OCI-LY7 (cell line): ENCODE measurements around the gene PRSS16. TPM values are rescaled to one million over a fixed set of nuclear protein-coding genes. Genes with fewer than 3 reads are reported as not detected.

Source experiments
- BruUV-seq: library from RNA; stranded (reverse); fragments of 400-500 nt; replicated peaks from 2 replicates; lab custom pipeline; 2021; lab: Mats Ljungman, UMichigan
- CTCF ChIA-PET: fragments of 300-600 bp; sonication (Branson Sonifier 250); formaldehyde crosslinking; loops from one replicate; lab custom pipeline; 2022; ENCODE audit warnings: antibody characterized with exemption; ENCODE audit not compliant: unreplicated experiment; lab: Charles Lee
- POLR2A ChIA-PET: fragments of 300-600 bp; sonication (Branson Sonifier 250); formaldehyde crosslinking; loops from one replicate; lab custom pipeline; 2022; ENCODE audit warnings: antibody characterized with exemption; lab: Charles Lee
- DNase-seq: peaks from one replicate; pipeline ENCODE4 v3.0.0-alpha.2; 2015; ENCODE audit warnings: low spot score
- H2AFZ ChIP-seq: fragments of 200-600 bp; sonication (generic), shearing (Covaris generic); 2 replicates; pipeline ENCODE4 v1.6.1; 2014; ENCODE audit warnings: mild to moderate bottlenecking, antibody characterized with exemption, low read length, moderate library complexity
- H3K27ac ChIP-seq: fragments of 200-600 bp; sonication (generic); 2 replicates; pipeline ENCODE4 v1.5.1; 2014; ENCODE audit warnings: mixed run types, low read depth, mild to moderate bottlenecking, moderate library complexity, low read length, inconsistent platforms; ENCODE audit not compliant: poor library complexity, severe bottlenecking
- H3K36me3 ChIP-seq: fragments of 200-600 bp; sonication (generic); 2 replicates; pipeline ENCODE4 v1.6.1; 2014; ENCODE audit warnings: mild to moderate bottlenecking, antibody characterized with exemption, low read length, moderate library complexity, mixed read lengths; ENCODE audit not compliant: insufficient read depth
- H3K4me1 ChIP-seq: fragments of 200-600 bp; sonication (generic); 2 replicates; pipeline ENCODE4 v1.5.1; 2014; ENCODE audit warnings: mild to moderate bottlenecking, low read length; ENCODE audit not compliant: insufficient read depth, poor library complexity, severe bottlenecking
- H3K4me2 ChIP-seq: fragments of 200-600 bp; sonication (generic); 2 replicates; pipeline ENCODE4 v1.6.1; 2014; ENCODE audit warnings: mild to moderate bottlenecking, low read length
- H3K4me3 ChIP-seq: fragments of 200-600 bp; sonication (generic); 2 replicates; pipeline ENCODE4 v1.5.1; 2014; ENCODE audit warnings: mild to moderate bottlenecking, low read depth, low read length; ENCODE audit not compliant: poor library complexity, severe bottlenecking
- H3K79me2 ChIP-seq: fragments of 200-600 bp; sonication (generic); 2 replicates; pipeline ENCODE4 v1.6.1; 2016; ENCODE audit warnings: low read depth, mild to moderate bottlenecking, low read length, moderate library complexity, mixed read lengths; ENCODE audit not compliant: insufficient read depth
- H3K9me2 ChIP-seq: fragments of 200-600 bp; sonication (generic); 2 replicates; pipeline ENCODE4 v1.6.1; 2016; ENCODE audit warnings: mild to moderate bottlenecking, low read length, mixed read lengths; ENCODE audit not compliant: insufficient read depth
- H3K9me3 ChIP-seq: fragments of 200-600 bp; sonication (generic); 2 replicates; pipeline ENCODE4 v1.6.1; 2014; ENCODE audit warnings: mild to moderate bottlenecking, mixed run types, low read length, mixed read lengths
- H4K20me1 ChIP-seq: fragments of 200-600 bp; sonication (generic); 2 replicates; pipeline ENCODE4 v1.6.1; 2014; ENCODE audit warnings: mild to moderate bottlenecking, antibody characterized with exemption, low read length, moderate library complexity, mixed read lengths; ENCODE audit not compliant: insufficient read depth
- CTCF ChIP-seq: fragments of 200-600 bp; sonication (generic); conservative IDR thresholded peaks from 2 replicates; pipeline ENCODE4 v1.5.1; 2014; ENCODE audit warnings: mild to moderate bottlenecking, antibody characterized with exemption, low read length, moderate library complexity, mixed read lengths
- EZH2phosphoT487 ChIP-seq: fragments of 200-600 bp; sonication (generic); IDR thresholded peaks from 2 replicates; pipeline ENCODE4 v1.6.1; 2018; ENCODE audit warnings: low read depth, borderline replicate concordance, mild to moderate bottlenecking, mixed run types, antibody characterized with exemption, low read length, moderate library complexity, mixed read lengths
- intact Hi-C: fragments of 100-400 bp; cut with micrococcal nuclease; formaldehyde crosslinking; loops from one replicate; pipeline ENCODE4 v1.10.0; 2022; ENCODE audit not compliant: unreplicated experiment
- total RNA-seq, 2 experiments: library from RNA; depleted of rRNA in 1 of 2; stranded (reverse); fragments of >200 nt in 1 of 2; shearing (Covaris generic) in 1 of 2; gene quantifications; 2 replicates each; pipeline ENCODE4 v1.2.3, GENCODE V29; 2014 to 2022

The PRSS16 gene
- total RNA-seq, 2 experiments from 2014 or later = 4.6 to 12.0 TPM

GRCh38 chr6:27303613-27304272, 56.2 kb downstream of the PRSS16 start:
- intact Hi-C loops = no loop called here

More at GRCh38 chr6:27303613-27304272, 56.2 kb downstream of the PRSS16 start:
- no TSS peak for BruUV-seq
- H3K9me2 ChIP-seq = no peaks in the 10 kb centered on the region
- H3K36me3 ChIP-seq = no peaks in the 10 kb centered on the region
- no peak overlapping the region for H3K4me3 ChIP-seq
- no peaks in the 10 kb centered on the region for H3K79me2 ChIP-seq
- H4K20me1 ChIP-seq = no peaks in the 10 kb centered on the region
- no peak overlapping the region for H3K27ac ChIP-seq
- no peak overlapping the region for H2AFZ ChIP-seq
- no peak overlapping the region for H3K4me2 ChIP-seq
- TF ChIP-seq EZH2phosphoT487 = no peak
- no peak for TF ChIP-seq CTCF
- no peak for DNase-seq
- ChIA-PET POLR2A (interaction anchor here (0.7 kb wide), 1 partner anchor 9 kb away, joined by 3 read pairs; the partner anchor contains the start of gene POM121L2), CTCF (no interaction called here)
- H3K9me3 ChIP-seq = no peaks in the 10 kb centered on the region
- H3K4me1 ChIP-seq = no peaks in the 10 kb centered on the region

Other genes starting within 250 kb of the PRSS16 start
- gene POM121L2, start 64.6 kb downstream of the PRSS16 start, total RNA-seq (2014; rRNA removed; shearing (Covaris generic)) = not detected in 2 replicates
- gene POM121L2, start 64.6 kb downstream of the PRSS16 start, total RNA-seq (2022) = not detected in 2 replicates
- not detected in 2 replicates for gene ZNF391, start 141.1 kb downstream of the PRSS16 start, total RNA-seq (2014; rRNA removed; shearing (Covaris generic))
- not detected in 2 replicates for gene ZNF391, start 141.1 kb downstream of the PRSS16 start, total RNA-seq (2022)
- 18.6 and 20.6 TPM in 2 replicates for gene ZNF184, start 225.4 kb downstream of the PRSS16 start, total RNA-seq (2014; rRNA removed; shearing (Covaris generic))
- gene ZNF184, start 225.4 kb downstream of the PRSS16 start, total RNA-seq (2022) = 17.7 and 23.6 TPM in 2 replicates